GM23338 (cell line): Measurements from ENCODE around the gene AGBL2.
"Not testable (repeated sequence)": the region's sequence is repeated elsewhere in the genome, so short reads cannot be mapped to it uniquely, and the experiment has no call there.

Source experiments
- CREB1 ChIP-seq: fragments of 250-450 bp; sonication (Bioruptor Pico); IDR thresholded peaks from 2 replicates; pipeline ENCODE4 v1.5.0; 2020; ENCODE audit warnings: low read depth, mild to moderate bottlenecking, moderate library complexity
- CTCF ChIP-seq, 2 experiments: fragments of 200-600 bp in 1 of 2; sonication (generic) in 1 of 2; conservative IDR thresholded peaks; 2 replicates each; pipeline versions ENCODE4 v1.5.1 to v1.6.1; 2016 to 2017; ENCODE audit warnings: antibody characterized with exemption in 2 of 2, low read depth in 2 of 2, mild to moderate bottlenecking in 2 of 2, moderate library complexity in 1 of 2
- ETS1 ChIP-seq: IDR thresholded peaks from 2 replicates; pipeline ENCODE4 v1.6.1; 2016; ENCODE audit warnings: antibody characterized with exemption
- EZH2 ChIP-seq: fragments of 200-600 bp; sonication (generic); IDR thresholded peaks from one replicate; pipeline ENCODE4 v1.8.0; 2017; ENCODE audit warnings: antibody characterized with exemption, mild to moderate bottlenecking, low read depth; ENCODE audit not compliant: unreplicated experiment
- EZH2phosphoT487 ChIP-seq: fragments of 200-600 bp; sonication (generic); IDR thresholded peaks from one replicate; pipeline ENCODE4 v1.8.1; 2018; ENCODE audit warnings: antibody characterized with exemption; ENCODE audit not compliant: unreplicated experiment
- JUNB ChIP-seq: IDR thresholded peaks from one replicate; pipeline ENCODE4 v1.6.1; 2016; ENCODE audit warnings: antibody characterized with exemption; ENCODE audit not compliant: unreplicated experiment
- NANOG ChIP-seq: IDR thresholded peaks from 2 replicates; pipeline ENCODE4 v1.6.1; 2016; ENCODE audit warnings: antibody characterized with exemption, borderline replicate concordance
- POLR2AphosphoS5 ChIP-seq: IDR thresholded peaks from 2 replicates; pipeline ENCODE4 v1.6.1; 2016; ENCODE audit warnings: antibody characterized with exemption, low read depth
- REST ChIP-seq: IDR thresholded peaks from one replicate; pipeline ENCODE4 v1.6.1; 2018; ENCODE audit warnings: antibody characterized with exemption; ENCODE audit not compliant: unreplicated experiment
- STAT1 ChIP-seq: IDR thresholded peaks from one replicate; pipeline ENCODE4 v1.6.1; 2016; ENCODE audit warnings: antibody characterized with exemption; ENCODE audit not compliant: unreplicated experiment
- ZNF114 ChIP-seq: fragments of 250-450 bp; sonication (Bioruptor Pico); IDR thresholded peaks from 2 replicates; pipeline ENCODE4 v1.5.0; 2020; ENCODE audit warnings: mild to moderate bottlenecking, moderate library complexity
- ZNF331 ChIP-seq: fragments of 250-450 bp; sonication (Bioruptor Pico); IDR thresholded peaks from 2 replicates; pipeline ENCODE4 v1.5.0; 2020; ENCODE audit warnings: low read depth, mild to moderate bottlenecking, moderate library complexity
- ZNF462 ChIP-seq: fragments of 250-450 bp; sonication (Bioruptor Pico); IDR thresholded peaks from 2 replicates; pipeline ENCODE4 v1.5.0; 2020; ENCODE audit warnings: mild to moderate bottlenecking, moderate library complexity

GRCh38 chr11:47664936-47665335, 50.2 kb downstream of the AGBL2 start:
- TF ChIP-seq CTCF (conservative IDR thresholded peaks at IDR 0.05; ENCODE audit: low read depth in 2 of 2); STAT1; NANOG; POLR2AphosphoS5; REST; EZH2; EZH2phosphoT487; ETS1; ZNF114 (CRISPR knock-in tag); ZNF331; CREB1; JUNB; ZNF462 (CRISPR knock-in tag): not testable (repeated sequence)
